Smooth muscle cell (in vitro differentiated cells): Measurements from ENCODE around the gene NSUN2. TPM values are rescaled to one million over a fixed set of nuclear protein-coding genes. Genes with fewer than 3 reads are reported as not detected.

ENCODE experiments used
- DNase-seq: peaks from one replicate; lab custom pipeline; 2025; ENCODE audit not compliant: unreplicated experiment; lab: John Stamatoyannopoulos, UW
- H2AFZ ChIP-seq: fragments of 200-600 bp; sonication (generic); 2 replicates; pipeline ENCODE4 v1.6.0; 2016; ENCODE audit warnings: antibody characterized with exemption, low read depth, mild to moderate bottlenecking
- H3F3A ChIP-seq: fragments of 200-600 bp; sonication (generic); 2 replicates; pipeline ENCODE4 v1.6.0; 2017; ENCODE audit warnings: antibody characterized with exemption, low read depth
- H3K27ac ChIP-seq: fragments of 200-600 bp; sonication (generic); 2 replicates; pipeline ENCODE4 v1.5.1; 2016; ENCODE audit warnings: low read depth, mild to moderate bottlenecking
- H3K27me3 ChIP-seq: fragments of 200-600 bp; sonication (generic); 2 replicates; pipeline ENCODE4 v1.6.1; 2016; ENCODE audit warnings: low read depth, mild to moderate bottlenecking
- H3K36me3 ChIP-seq: fragments of 200-600 bp; sonication (generic); 2 replicates; pipeline ENCODE4 v1.5.1; 2016; ENCODE audit warnings: low read depth
- H3K4me1 ChIP-seq: fragments of 200-600 bp; sonication (generic); 2 replicates; pipeline ENCODE4 v1.5.1; 2016; ENCODE audit warnings: low read depth
- H3K4me2 ChIP-seq: fragments of 200-600 bp; sonication (generic); 2 replicates; pipeline ENCODE4 v1.6.0; 2016; ENCODE audit warnings: mild to moderate bottlenecking
- H3K4me3 ChIP-seq: fragments of 200-600 bp; sonication (generic); 2 replicates; pipeline ENCODE4 v1.5.1; 2016; ENCODE audit warnings: mild to moderate bottlenecking
- H3K79me2 ChIP-seq: fragments of 200-600 bp; sonication (generic); 2 replicates; pipeline ENCODE4 v1.6.0; 2016; ENCODE audit warnings: low read depth, mild to moderate bottlenecking
- H3K9ac ChIP-seq: fragments of 200-600 bp; sonication (generic); 2 replicates; pipeline ENCODE4 v1.6.0; 2016; ENCODE audit warnings: low read depth
- H3K9me3 ChIP-seq: fragments of 200-600 bp; sonication (generic); replicated peaks from 2 replicates; pipeline ENCODE4 v1.5.1; 2016; ENCODE audit warnings: low read depth
- H4K20me1 ChIP-seq: fragments of 200-600 bp; sonication (generic); 2 replicates; pipeline ENCODE4 v1.6.0; 2016; ENCODE audit warnings: low read depth
- CTCF ChIP-seq: fragments of 200-600 bp; sonication (generic); IDR thresholded peaks from 2 replicates; pipeline ENCODE4 v1.5.1; 2017; ENCODE audit warnings: borderline replicate concordance, mild to moderate bottlenecking, antibody characterized with exemption; ENCODE audit not compliant: insufficient read depth, poor library complexity, severe bottlenecking
- WGBS: methylation state at CpG from one replicate; pipeline ENCODE4 v1.1.7; 2016; ENCODE audit warnings: low lambda C conversion rate; 5-methylcytosine and 5-hydroxymethylcytosine counted together
- polyA plus RNA-seq: library from polyadenylated mRNA; unstranded; fragments of >200 nt; fragmentation: Nextera tagmentation; extraction: Ambion mirVana; gene quantifications from 2 replicates; pipeline ENCODE4 v1.2.1, GENCODE V29; 2016
- total RNA-seq: library from RNA; depleted of rRNA; stranded (reverse); fragments of >200 nt; gene quantifications from 2 replicates; pipeline ENCODE4 v1.2.3, GENCODE V29; 2014

The NSUN2 gene
- total and polyA plus RNA-seq, 2 experiments from 2014 or later, result 29.3 to 34.4 TPM

- peaks cover 55% of the 10 kb centered on the region for H4K20me1 ChIP-seq
- no peak overlapping the region for H3K9ac ChIP-seq
- H3K27me3 ChIP-seq, result no peaks in the 10 kb centered on the region
- H3K4me2 ChIP-seq, result no peak overlapping the region
- no peak overlapping the region for H3K27ac ChIP-seq
- WGBS, result 85% methylated on average over 4 of the region's 4 CpGs
- no peaks in the 10 kb centered on the region for H3K9me3 ChIP-seq
- no peaks in the 10 kb centered on the region for H3F3A ChIP-seq
- peaks cover 44% of the 10 kb centered on the region for H3K79me2 ChIP-seq
- H3K4me1 ChIP-seq, result peaks cover 4% of the 10 kb centered on the region
- no peaks in the 10 kb centered on the region for H3K36me3 ChIP-seq
- no peak overlapping the region for H2AFZ ChIP-seq
- DNase-seq, result no peak
- no peak for TF ChIP-seq CTCF
- no peak overlapping the region for H3K4me3 ChIP-seq
Observed at GRCh38 chr5:6638236-6638635, 5.4 kb upstream of the NSUN2 start.

- H3K4me3 ChIP-seq, result no peak overlapping the region
- DNase-seq, result no peak
- no peaks in the 10 kb centered on the region for H3K9me3 ChIP-seq
- no peak overlapping the region for H3K27ac ChIP-seq
- peaks cover 49% of the 10 kb centered on the region for H4K20me1 ChIP-seq
- H2AFZ ChIP-seq, result no peak overlapping the region
- no peaks in the 10 kb centered on the region for H3K27me3 ChIP-seq
- H3K9ac ChIP-seq, result no peak overlapping the region
- no peak for TF ChIP-seq CTCF
- no peaks in the 10 kb centered on the region for H3K36me3 ChIP-seq
- H3K4me1 ChIP-seq, result peaks cover 4% of the 10 kb centered on the region
- H3K79me2 ChIP-seq, result peaks cover 47% of the 10 kb centered on the region
- H3F3A ChIP-seq, result no peaks in the 10 kb centered on the region
- 62% methylated on average over 6 of the region's 6 CpGs for WGBS
- no peak overlapping the region for H3K4me2 ChIP-seq
Observed at GRCh38 chr5:6637590-6637989, 4.7 kb upstream of the NSUN2 start.

GRCh38 chr5:6637022-6637421 lies 4.2 kb upstream of the NSUN2 start:
- H3F3A ChIP-seq, result no peaks in the 10 kb centered on the region
- H3K9me3 ChIP-seq, result no peaks in the 10 kb centered on the region
- no peak for TF ChIP-seq CTCF
- no peaks in the 10 kb centered on the region for H3K36me3 ChIP-seq
- DNase-seq, result no peak
- no peak overlapping the region for H3K4me3 ChIP-seq
- no peak overlapping the region for H2AFZ ChIP-seq
- H3K27me3 ChIP-seq, result no peaks in the 10 kb centered on the region
- peaks cover 49% of the 10 kb centered on the region for H4K20me1 ChIP-seq
- WGBS, result 92% methylated on average over 10 of the region's 10 CpGs
- no peak overlapping the region for H3K4me2 ChIP-seq
- peaks cover 6% of the 10 kb centered on the region for H3K4me1 ChIP-seq
- H3K79me2 ChIP-seq, result peaks cover 53% of the 10 kb centered on the region
- no peak overlapping the region for H3K9ac ChIP-seq
- peak overlapping the region; percentile 19 for H3K27ac ChIP-seq

- H3K4me2 ChIP-seq, result no peak overlapping the region
- no peak overlapping the region for H3K9ac ChIP-seq
- H4K20me1 ChIP-seq, result peaks cover 57% of the 10 kb centered on the region
- H2AFZ ChIP-seq, result no peak overlapping the region
- peaks cover 60% of the 10 kb centered on the region for H3K79me2 ChIP-seq
- no peaks in the 10 kb centered on the region for H3F3A ChIP-seq
- WGBS, result 77% methylated on average over 5 of the region's 5 CpGs
- H3K4me3 ChIP-seq, result no peak overlapping the region
- no peaks in the 10 kb centered on the region for H3K36me3 ChIP-seq
- peaks cover 13% of the 10 kb centered on the region for H3K4me1 ChIP-seq
- H3K9me3 ChIP-seq, result no peaks in the 10 kb centered on the region
- no peak for DNase-seq
- TF ChIP-seq CTCF, result no peak
- no peaks in the 10 kb centered on the region for H3K27me3 ChIP-seq
- no peak overlapping the region for H3K27ac ChIP-seq
Observed at GRCh38 chr5:6636293-6636692, 3.4 kb upstream of the NSUN2 start.
